Colonic mucosa (tissue), 4 donors: ENCODE measurements around the gene ART5. TPM values are rescaled to one million over a fixed set of nuclear protein-coding genes. Genes with fewer than 3 reads are reported as not detected.

Experiments used
- DNase-seq: peaks from one replicate; pipeline ENCODE4 v3.0.0-alpha.2; 2020
- H3K27ac ChIP-seq: fragments of 200-600 bp; one replicate; pipeline ENCODE4 v1.8.0; 2021
- H3K27me3 ChIP-seq: fragments of 200-600 bp; one replicate; pipeline ENCODE4 v1.8.0; 2021
- H3K36me3 ChIP-seq: fragments of 200-600 bp; one replicate; pipeline ENCODE4 v1.8.0; 2021
- H3K4me1 ChIP-seq: fragments of 200-600 bp; one replicate; pipeline ENCODE4 v1.8.0; 2021; ENCODE audit warnings: mild to moderate bottlenecking
- H3K4me3 ChIP-seq: fragments of 200-600 bp; one replicate; pipeline ENCODE4 v1.8.0; 2021
- H3K9ac ChIP-seq, 2 donors: one replicate each; pipeline ENCODE4 v1.7.0; 2013; ENCODE audit warnings: control low read depth in 2 of 2, low read depth in 2 of 2, low read length in 2 of 2
- H3K9me3 ChIP-seq: fragments of 200-600 bp; one replicate; pipeline ENCODE4 v1.8.0; 2021
- CTCF ChIP-seq: fragments of 200-600 bp; IDR thresholded peaks from one replicate; pipeline ENCODE4 v1.8.0; 2022; ENCODE audit warnings: antibody characterized with exemption, mild to moderate bottlenecking
- intact Hi-C: fragments of 100-400 bp; cut with DNase I; formaldehyde crosslinking; loops from one replicate; pipeline ENCODE4 v1.14.1; 2022
- total RNA-seq, 2 donors: library from RNA; stranded (reverse); fragmentation: NEBNext Ultra II Directional in 1 of 2; extraction: Animal tissue kit (Norgen Biotek cat#: 25700) in 1 of 2; gene quantifications; one replicate each; pipeline ENCODE4 v1.2.1, GENCODE V29; 2021
- donor health status: healthy.
- donor health status: DM: no; HTN: no; CAD: no.
- donor health status: DM: no; HTN: no; CAD: no.

Gene ART5
- total RNA-seq, 2 donors from 2014 or later: not detected

- Histone ChIP-seq H3K9me3 (no peaks in the 10 kb centered on the region), H3K36me3 (no peaks in the 10 kb centered on the region), H3K27ac (no peak overlapping the region), H3K9ac (no peak overlapping the region), H3K27me3 (no peaks in the 10 kb centered on the region), H3K4me1 (no peaks in the 10 kb centered on the region), H3K4me3 (no peak overlapping the region)
- no peak for DNase-seq
- no peak for TF ChIP-seq CTCF
- intact Hi-C loops: no loop called here
Observed at GRCh38 chr11:3615998-3616397, 25.8 kb downstream of the ART5 start.

DNA sequence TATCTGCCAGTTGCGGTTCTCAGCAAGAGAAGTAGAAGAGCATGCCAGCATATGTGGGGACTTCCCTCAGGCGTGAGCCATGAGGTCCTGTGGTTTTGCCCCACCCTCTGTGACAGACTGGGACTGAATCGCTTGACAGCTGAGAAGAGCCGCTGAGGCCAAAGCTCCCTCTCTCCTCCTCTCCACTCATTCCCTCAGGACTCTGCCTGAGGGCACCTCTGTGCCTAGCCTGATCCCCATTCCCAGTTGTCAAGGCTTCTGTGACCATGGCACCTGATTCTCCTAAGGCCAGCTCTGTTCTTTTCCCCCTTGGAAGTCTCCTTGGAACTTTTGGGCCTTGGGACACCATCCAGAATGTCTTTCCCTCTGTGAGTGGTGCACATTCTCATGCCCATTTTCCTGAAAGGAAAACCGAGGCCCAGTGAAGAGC is 27.0 kb downstream of the ART5 start:
- no peak for DNase-seq
- no peak overlapping the region for H3K4me3 ChIP-seq
- H3K9ac ChIP-seq: no peak overlapping the region
- no peaks in the 10 kb centered on the region for H3K9me3 ChIP-seq
- H3K36me3 ChIP-seq: no peaks in the 10 kb centered on the region
- no peaks in the 10 kb centered on the region for H3K4me1 ChIP-seq
- H3K27me3 ChIP-seq: no peaks in the 10 kb centered on the region
- TF ChIP-seq CTCF: no peak
- no peak overlapping the region for H3K27ac ChIP-seq
- intact Hi-C loops: no loop called here

GRCh38 chr11:3613998-3614741 is 27.6 kb downstream of the ART5 start:
- no peak overlapping the region for H3K27ac ChIP-seq
- no peak for DNase-seq
- TF ChIP-seq CTCF: no peak
- H3K9ac ChIP-seq: no peak overlapping the region
- no peaks in the 10 kb centered on the region for H3K9me3 ChIP-seq
- intact Hi-C loops: no loop called here
- H3K4me1 ChIP-seq: no peaks in the 10 kb centered on the region
- H3K4me3 ChIP-seq: no peak overlapping the region
- no peaks in the 10 kb centered on the region for H3K36me3 ChIP-seq
- H3K27me3 ChIP-seq: no peaks in the 10 kb centered on the region

DNA sequence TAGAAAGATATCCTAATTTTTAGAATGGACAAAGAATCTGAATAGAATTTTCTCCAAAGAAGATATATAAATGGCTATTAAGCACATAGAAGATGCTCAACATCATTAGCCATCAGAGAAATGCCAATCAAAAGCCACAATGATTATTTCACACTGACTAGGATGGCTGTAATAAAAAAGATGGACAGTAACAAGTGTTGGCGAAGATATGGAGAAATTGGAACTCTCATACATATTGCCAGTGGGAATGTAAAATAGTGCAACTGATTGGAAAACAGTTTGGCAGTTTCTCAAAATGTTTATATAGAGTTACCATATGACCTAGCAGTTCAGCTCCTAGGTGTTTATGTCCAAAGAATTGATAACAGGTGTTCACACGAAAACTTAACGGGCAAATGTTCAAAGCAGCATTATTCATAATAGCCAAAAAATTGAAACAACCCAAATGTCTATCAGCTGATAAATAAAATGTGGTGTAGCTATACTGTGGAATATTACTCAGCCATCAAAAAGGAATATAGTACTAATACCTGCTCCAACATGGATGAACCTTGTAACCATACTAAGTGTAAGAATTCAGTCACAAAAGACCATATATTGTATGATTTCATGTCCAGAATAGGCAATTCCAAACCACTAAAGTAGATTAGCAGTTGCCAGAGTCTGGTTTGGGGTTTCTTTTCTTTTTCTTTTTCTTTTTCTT is 29.7 kb downstream of the ART5 start:
- Histone ChIP-seq H3K27me3 (no peaks in the 10 kb centered on the region), H3K4me3 (no peak overlapping the region), H3K27ac (no peak overlapping the region), H3K36me3 (no peaks in the 10 kb centered on the region), H3K9me3 (no peaks in the 10 kb centered on the region), H3K9ac (no peak overlapping the region), H3K4me1 (no peaks in the 10 kb centered on the region)
- intact Hi-C loops: no loop called here
- TF ChIP-seq CTCF: no peak
- no peak for DNase-seq

GRCh38 chr11:3610846-3611245 is 30.9 kb downstream of the ART5 start:
- no peaks in the 10 kb centered on the region for H3K4me1 ChIP-seq
- H3K36me3 ChIP-seq: no peaks in the 10 kb centered on the region
- no peak overlapping the region for H3K4me3 ChIP-seq
- DNase-seq: no peak
- H3K27me3 ChIP-seq: no peaks in the 10 kb centered on the region
- intact Hi-C loops: no loop called here
- H3K27ac ChIP-seq: no peak overlapping the region
- H3K9me3 ChIP-seq: no peaks in the 10 kb centered on the region
- H3K9ac ChIP-seq: no peak overlapping the region
- TF ChIP-seq CTCF: no peak
